NCI-H1417 (cell line): ENCODE data around the gene IRGC.

Source experiments
- DNase-seq, 3 experiments: peaks; one replicate each; lab custom pipeline; 2025; lab: John Stamatoyannopoulos, UW

The IRGC gene

GRCh38 chr19:43691755-43692154 lies 24.1 kb upstream of the IRGC start:
- DNase-seq, result no peak

GRCh38 chr19:43692385-43692784 lies 23.5 kb upstream of the IRGC start:
- DNase-seq, result no peak

GRCh38 chr19:43692877-43693276 lies 23.0 kb upstream of the IRGC start:
- no peak for DNase-seq

GRCh38 chr19:43694553-43694952 lies 21.3 kb upstream of the IRGC start:
- no peak for DNase-seq

- no peak for DNase-seq
Measured at GRCh38 chr19:43695985-43696704, 19.7 kb upstream of the IRGC start.

GRCh38 chr19:43697295-43697694 lies 18.6 kb upstream of the IRGC start:
- no peak for DNase-seq

- peak in 2 of 3 experiments; percentile 13 to 16 for DNase-seq
Measured at GRCh38 chr19:43699506-43700394, 16.1 kb upstream of the IRGC start.

- no peak for DNase-seq
Measured at GRCh38 chr19:43700395-43701000, 15.4 kb upstream of the IRGC start.

GRCh38 chr19:43704002-43704705 lies 11.7 kb upstream of the IRGC start:
- DNase-seq, result no peak

- DNase-seq, result no peak
Measured at GRCh38 chr19:43705729-43706128, 10.1 kb upstream of the IRGC start.

GRCh38 chr19:43707158-43707712 lies 8.6 kb upstream of the IRGC start:
- DNase-seq, result no peak

GRCh38 chr19:43708716-43709115 lies 7.2 kb upstream of the IRGC start:
- DNase-seq, result no peak

GRCh38 chr19:43711751-43712355 lies 4.0 kb upstream of the IRGC start:
- no peak for DNase-seq

GRCh38 chr19:43713208-43713607 lies 2.7 kb upstream of the IRGC start:
- no peak for DNase-seq

- DNase-seq, result no peak
Measured at GRCh38 chr19:43718627-43719377, 2.9 kb downstream of the IRGC start.

GRCh38 chr19:43719378-43719868 lies 3.5 kb downstream of the IRGC start:
- no peak for DNase-seq

- no peak for DNase-seq
Measured at GRCh38 chr19:43719918-43720317, 4.0 kb downstream of the IRGC start.

- DNase-seq, result no peak
Measured at GRCh38 chr19:43720936-43721335, 5.1 kb downstream of the IRGC start.

GRCh38 chr19:43721469-43722048 lies 5.7 kb downstream of the IRGC start:
- no peak for DNase-seq

GRCh38 chr19:43723588-43723987 lies 7.7 kb downstream of the IRGC start:
- DNase-seq, result no peak
